GM12801 (cell line): ENCODE data around the gene CYP27C1.

ENCODE experiments used
- TF ChIP-seq, protein P1 (sequence below): IDR thresholded peaks from one replicate; pipeline ENCODE4 v1.5.1; 2011; ENCODE audit warnings: control low read depth; ENCODE audit not compliant: insufficient read length; ENCODE audit errors: extremely low read depth

Gene CYP27C1

DNA sequence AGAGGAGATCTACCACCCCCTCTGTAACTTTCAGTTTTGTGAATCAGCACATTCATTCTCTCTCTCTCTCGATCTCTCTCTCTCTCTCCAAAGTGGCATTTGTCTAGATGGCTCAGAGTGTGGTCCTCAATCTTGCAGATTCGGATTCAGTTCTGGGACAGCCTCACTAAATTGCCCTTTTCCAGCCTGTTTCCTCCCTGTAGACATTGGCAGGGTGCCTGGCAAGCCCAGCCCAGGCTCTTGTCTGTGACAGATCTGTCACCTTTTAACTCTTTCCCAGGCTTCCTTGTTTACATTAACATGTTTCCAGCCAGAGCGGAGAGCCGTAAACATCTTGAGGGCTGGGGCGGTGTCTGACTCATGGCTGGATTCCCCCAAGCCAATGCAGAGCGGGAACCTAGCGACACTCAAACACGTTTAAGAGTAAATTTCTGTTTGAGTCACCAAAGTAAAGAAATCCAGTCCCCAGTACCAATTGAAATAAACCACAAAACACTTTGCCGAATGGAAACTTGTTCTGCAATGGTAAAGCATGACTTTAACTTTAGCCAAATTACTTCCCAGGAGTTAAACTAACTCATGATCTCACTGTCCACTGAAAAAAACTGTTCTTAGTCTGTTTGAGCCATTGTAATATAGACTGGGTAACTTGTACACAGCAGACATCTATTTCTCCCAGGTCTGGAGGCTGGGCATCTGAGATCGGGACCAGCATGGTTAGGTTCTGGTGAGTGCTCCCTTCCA is 6.6 kb upstream of the CYP27C1 start:
- TF ChIP-seq, protein P1, sequence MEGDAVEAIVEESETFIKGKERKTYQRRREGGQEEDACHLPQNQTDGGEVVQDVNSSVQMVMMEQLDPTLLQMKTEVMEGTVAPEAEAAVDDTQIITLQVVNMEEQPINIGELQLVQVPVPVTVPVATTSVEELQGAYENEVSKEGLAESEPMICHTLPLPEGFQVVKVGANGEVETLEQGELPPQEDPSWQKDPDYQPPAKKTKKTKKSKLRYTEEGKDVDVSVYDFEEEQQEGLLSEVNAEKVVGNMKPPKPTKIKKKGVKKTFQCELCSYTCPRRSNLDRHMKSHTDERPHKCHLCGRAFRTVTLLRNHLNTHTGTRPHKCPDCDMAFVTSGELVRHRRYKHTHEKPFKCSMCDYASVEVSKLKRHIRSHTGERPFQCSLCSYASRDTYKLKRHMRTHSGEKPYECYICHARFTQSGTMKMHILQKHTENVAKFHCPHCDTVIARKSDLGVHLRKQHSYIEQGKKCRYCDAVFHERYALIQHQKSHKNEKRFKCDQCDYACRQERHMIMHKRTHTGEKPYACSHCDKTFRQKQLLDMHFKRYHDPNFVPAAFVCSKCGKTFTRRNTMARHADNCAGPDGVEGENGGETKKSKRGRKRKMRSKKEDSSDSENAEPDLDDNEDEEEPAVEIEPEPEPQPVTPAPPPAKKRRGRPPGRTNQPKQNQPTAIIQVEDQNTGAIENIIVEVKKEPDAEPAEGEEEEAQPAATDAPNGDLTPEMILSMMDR, result no peak

DNA sequence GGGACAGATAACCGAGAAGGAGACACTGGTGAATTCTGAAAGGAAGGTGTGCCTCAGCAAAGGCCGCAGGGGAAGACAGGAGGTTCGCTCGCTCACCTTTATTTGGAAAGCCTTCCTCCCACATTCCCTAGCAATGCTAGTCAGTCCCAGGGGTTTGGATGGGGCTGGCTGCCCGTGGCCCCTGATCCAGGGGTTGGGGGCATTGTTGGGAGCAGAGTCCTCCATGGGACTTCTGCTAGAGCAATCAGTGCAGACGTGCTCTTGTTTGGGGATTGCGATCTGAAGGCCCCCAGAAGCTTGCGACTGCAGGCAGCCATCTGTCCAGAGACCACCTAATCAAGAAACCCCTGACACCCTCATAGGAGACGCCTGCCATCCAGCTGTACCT is 6.0 kb upstream of the CYP27C1 start:
- TF ChIP-seq, protein P1, result no peak

DNA sequence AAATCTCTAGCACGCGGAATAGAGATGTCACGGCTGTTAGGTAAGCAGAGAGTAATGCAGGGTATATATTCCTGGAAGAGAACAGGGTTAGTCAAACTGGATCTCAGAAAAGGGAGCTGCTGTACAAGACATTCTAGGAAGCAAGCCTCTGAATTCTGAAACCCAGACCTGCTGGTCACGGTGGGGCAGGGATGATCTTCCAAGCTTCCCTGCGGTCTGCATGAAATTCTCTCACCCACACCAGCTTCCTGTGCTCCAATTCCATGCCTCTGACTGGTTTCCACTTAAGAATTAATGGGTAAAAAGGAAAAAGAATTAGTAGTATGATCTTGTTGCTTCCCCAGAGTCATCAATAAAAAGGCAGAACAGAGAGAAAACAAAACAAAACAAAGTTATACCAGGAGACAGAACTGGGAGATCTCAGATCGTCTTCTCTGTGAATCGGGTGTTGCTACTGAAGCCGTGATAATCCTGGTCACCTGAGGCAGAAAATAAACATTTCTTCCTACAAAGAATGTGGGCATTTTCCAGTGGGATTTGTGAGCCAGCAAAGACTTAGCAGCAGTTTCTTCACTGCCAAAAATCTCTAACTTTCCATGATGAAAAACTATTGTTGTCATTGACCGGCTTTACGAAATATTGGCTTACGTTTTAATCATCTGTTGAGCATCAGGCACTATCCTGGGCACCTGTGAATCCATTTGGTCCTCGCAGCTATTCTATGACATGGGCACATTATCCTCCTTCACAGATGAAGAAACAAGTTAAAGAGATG is 5.3 kb upstream of the CYP27C1 start:
- TF ChIP-seq, protein P1, result no peak

DNA sequence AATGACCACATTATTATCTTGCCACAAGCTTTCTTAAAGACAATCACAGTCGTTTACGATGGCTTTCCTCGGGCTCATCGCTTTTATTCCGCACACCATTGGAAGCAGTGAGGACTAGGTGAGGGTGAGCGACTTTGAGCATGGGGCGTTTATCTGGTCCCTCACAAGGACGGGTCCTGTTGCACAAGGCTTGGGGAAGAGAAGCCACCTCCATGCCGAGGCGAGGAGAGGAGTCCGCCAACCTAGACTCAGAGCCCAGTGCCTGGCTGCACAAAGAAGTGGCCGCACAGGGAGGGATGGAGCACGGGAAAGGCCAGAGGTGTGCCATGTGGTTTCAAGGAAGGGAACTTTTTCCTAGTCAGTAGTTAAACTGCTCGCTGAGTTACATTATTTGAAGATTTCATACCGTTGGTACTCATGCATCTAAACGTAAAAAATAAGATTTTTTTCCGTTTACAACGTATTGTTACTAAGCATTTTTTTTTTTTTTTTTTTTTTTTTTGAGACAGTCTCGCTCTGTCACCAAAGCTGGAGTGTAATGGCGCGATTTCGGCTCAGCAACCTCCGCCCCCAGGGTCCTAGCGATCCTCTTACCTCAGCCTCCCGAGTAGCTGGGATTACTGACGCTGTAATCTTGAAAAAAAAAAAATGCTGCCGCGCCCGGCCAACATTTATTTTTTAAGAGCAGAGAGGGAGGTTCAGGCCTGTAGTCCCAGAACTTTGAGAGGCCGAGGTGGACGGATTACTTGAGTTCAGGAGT is 849 bp upstream of the CYP27C1 start:
- TF ChIP-seq, protein P1, result no peak

DNA sequence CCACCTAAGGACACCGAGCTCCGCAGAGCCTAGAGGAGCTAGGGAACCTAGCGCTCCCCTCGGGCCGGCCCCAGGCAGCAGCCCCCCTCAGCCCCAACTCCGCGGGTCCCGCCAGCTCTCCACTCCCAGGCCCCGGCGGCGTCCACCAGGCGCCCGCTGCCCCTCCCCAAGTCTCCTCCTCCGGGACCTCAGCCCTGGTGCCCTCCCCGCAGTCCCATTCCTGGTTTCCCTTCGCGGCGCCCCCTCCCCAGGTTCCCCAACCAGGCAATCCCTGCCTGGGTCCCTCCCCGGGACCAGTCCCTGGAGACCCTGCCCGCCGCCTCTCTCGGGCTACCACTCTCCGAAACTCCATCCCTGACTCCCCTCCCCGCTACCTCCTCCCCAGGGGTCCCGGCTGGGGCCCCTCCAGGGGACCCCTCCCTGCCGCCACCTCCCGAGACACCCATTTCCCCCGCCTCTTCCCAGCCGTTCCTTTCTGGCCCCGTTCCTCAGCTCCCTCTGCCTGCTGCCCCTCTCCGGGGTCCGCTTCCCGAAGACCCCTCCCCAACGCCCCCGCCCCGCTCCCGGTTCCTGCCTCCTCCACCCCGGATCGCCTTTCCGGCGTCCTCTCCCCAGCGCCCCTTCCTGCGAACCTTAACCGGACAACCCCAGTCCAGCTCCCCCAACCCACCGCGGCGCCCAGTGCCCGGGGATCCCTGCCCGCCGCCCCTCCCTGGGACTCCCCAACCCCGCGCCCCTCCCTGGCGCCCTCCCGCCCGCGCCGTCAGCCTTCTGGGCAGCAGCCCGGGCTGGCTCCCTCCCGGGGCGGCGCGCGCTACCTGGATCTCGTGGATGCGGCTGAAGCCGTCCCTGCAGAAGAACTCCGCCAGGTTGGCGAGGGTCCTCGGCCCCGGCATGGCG is 678 bp downstream of the CYP27C1 start:
- TF ChIP-seq, protein P1, result no peak

DNA sequence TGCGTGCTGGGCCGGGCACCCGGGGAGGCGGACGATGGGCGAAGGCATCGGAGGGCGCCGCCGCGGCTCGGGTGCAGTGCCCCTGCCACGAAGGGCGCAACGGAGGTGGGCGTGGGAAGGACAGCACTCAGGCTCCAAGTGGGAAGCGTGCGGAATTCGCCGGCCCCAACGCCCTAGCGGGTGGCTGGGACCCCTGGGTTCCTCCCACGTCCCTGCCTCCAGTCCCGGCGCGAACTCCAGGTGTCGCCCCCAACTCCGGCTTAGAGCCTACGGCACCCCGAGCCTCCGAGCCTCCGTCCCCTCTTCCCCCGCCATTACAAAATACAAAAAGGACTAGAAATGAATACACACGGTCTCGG is 1.3 kb downstream of the CYP27C1 start:
- TF ChIP-seq, protein P1, result no peak
